ENCODE results near the gene SAPCD2. TPM values are rescaled to one million over a fixed set of nuclear protein-coding genes. Genes with fewer than 3 reads are reported as not detected.

Gene SAPCD2
- total RNA-seq, 4 donors from 2014 or later: 0.16 to 0.24 (median 0.17) TPM; not detected in 1

DNA sequence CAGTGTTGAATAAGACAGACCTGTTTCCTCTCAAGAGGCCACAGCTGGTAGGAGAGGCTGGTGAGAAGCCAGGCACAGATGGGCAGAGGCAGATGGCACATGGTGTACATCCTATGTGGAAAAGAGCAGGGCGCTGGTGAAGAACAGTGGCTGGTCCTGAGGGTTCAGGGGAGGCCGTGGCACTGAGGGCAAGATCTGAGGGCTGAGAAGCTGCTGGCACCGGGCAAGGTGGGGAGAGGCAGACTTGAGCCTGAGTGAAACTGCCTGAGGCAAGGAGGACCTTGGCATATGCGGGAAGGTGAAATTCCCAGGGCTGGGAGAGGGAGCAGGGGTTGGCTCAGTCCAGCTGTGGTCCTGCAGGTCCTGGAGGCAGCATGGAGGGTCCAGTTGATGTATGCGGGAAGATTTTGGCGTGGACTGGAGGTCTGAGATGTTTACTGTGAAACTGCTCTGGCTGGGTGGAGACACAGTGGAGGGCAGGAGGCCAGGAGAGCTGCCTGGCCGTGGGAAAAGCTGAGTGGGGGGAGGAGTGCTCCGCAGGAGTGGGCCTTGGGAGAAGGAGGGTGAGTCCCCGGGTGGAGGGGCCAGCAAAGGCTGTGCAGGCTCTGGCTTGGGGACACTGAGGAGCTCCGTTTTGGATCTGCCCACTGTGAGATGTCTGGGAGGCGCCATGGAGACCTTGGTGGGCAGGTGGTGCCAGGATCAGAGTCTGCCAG is 19.0 kb upstream of the SAPCD2 start:
- in situ Hi-C loops (cut with MboI; ENCODE audit: low sequenced_read_pairs in 4 of 4) (no loop called here), intact Hi-C loops (cut with DNase I; ENCODE audit: low total_unique reads) (loop anchor here (5.0 kb wide), 2 partner anchors 202 to 607 kb away; partner anchors contain the start of genes SEC16A and TRAF2)
- Histone ChIP-seq H3K27me3 (no peaks in the 10 kb centered on the region), H3K4me3 (no peak overlapping the region), H3K9me3 (no peaks in the 10 kb centered on the region), H3K36me3 (peaks cover 0 to 29% of the 10 kb centered on the region in 2 donors), H3K4me1 (peaks cover 18 to 21% of the 10 kb centered on the region in 2 donors), H3K27ac (no peak overlapping the region)
- DNase-seq (no peak), ATAC-seq (no peak)
- TF ChIP-seq CTCF (IDR thresholded peaks at IDR 0.05 in 4 of 5, conservative IDR thresholded peaks at IDR 0.05 in 1 of 5) (no peak), POLR2A (IDR thresholded peaks at IDR 0.05) (no peak)

DNA sequence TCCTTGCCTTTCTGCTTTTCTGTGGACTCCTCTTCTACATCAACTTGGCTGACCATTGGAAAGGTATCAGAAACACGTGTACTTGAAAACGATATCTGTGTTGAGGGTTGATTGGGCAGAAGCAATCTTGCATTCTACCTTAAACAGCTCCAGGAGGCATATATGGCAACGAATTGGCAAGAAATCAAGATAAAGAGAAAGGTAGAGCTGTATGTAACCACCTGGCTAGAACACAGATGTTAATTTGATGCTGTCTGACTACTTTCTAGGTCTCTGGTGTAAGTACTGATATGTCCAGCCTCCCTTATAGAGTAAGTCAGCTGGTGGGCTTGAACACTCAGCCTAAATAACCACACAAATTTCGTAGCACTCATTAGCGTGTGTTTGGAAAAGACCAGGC is 17.8 kb upstream of the SAPCD2 start:
- no peak overlapping the region for H3K4me3 ChIP-seq
- in situ Hi-C loops (cut with MboI; ENCODE audit: low sequenced_read_pairs in 4 of 4) (no loop called here), intact Hi-C loops (cut with DNase I; ENCODE audit: low total_unique reads) (loop anchor here (5.0 kb wide), 2 partner anchors 201 to 606 kb away; partner anchors contain the start of genes SEC16A and TRAF2)
- peaks cover 0 to 18% of the 10 kb centered on the region in 2 donors for H3K36me3 ChIP-seq
- peaks cover 18 to 21% of the 10 kb centered on the region in 2 donors for H3K4me1 ChIP-seq
- no peaks in the 10 kb centered on the region for H3K9me3 ChIP-seq
- no peaks in the 10 kb centered on the region for H3K27me3 ChIP-seq
- DNase-seq: no peak
- no peak for ATAC-seq
- no peak overlapping the region for H3K27ac ChIP-seq
- TF ChIP-seq CTCF (IDR thresholded peaks at IDR 0.05 in 4 of 5, conservative IDR thresholded peaks at IDR 0.05 in 1 of 5) (no peak), POLR2A (IDR thresholded peaks at IDR 0.05) (no peak)

DNA sequence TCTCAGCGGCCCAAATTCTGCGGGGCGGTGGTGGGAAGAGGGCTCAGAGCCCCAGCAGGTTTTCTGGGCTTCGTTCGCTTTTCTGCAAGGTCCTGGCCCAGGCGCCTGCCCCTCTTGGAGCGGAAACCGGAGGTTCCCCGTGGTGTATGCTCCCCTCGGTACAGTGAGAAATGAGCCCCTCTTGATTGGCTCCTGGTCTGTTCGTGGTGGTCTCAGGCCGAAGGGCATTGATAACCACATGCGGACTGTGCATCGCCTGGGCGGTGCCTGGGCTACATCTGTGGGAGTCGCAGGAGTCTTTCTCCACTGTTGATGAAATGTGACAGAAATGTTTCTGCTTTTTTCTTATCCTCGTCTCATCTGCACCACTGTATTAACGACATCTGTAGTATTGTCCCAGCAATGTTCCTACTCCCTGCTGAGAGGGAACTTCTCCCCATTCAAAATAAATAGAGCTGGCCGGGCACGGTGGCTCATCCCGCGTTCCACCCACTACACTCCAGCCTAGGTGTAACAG is 17.1 kb upstream of the SAPCD2 start:
- ATAC-seq (no peak), DNase-seq (no peak)
- no peaks in the 10 kb centered on the region for H3K9me3 ChIP-seq
- no peaks in the 10 kb centered on the region for H3K27me3 ChIP-seq
- peak overlapping the region; percentile 91 to 96 (median 92) for H3K27ac ChIP-seq
- in situ Hi-C loops (cut with MboI; ENCODE audit: low sequenced_read_pairs in 4 of 4): no loop called here
- H3K36me3 ChIP-seq: peaks cover 0 to 12% of the 10 kb centered on the region in 2 donors
- intact Hi-C loops (cut with DNase I; ENCODE audit: low total_unique reads): loop anchor here (2.0 to 5.0 kb wide), 3 partner anchors 27 to 605 kb away; partner anchors contain the start of genes DPP7, SEC16A and TRAF2
- TF ChIP-seq POLR2A (IDR thresholded peaks at IDR 0.05) (no peak), CTCF (IDR thresholded peaks at IDR 0.05 in 4 of 5, conservative IDR thresholded peaks at IDR 0.05 in 1 of 5) (no peak)
- peaks cover 18 to 21% of the 10 kb centered on the region in 2 donors for H3K4me1 ChIP-seq
- H3K4me3 ChIP-seq: peak overlapping the region; percentile 67 to 92 (median 78)

- H3K27me3 ChIP-seq: no peaks in the 10 kb centered on the region
- TF ChIP-seq POLR2A (IDR thresholded peaks at IDR 0.05) (peak; percentile 82 to 83), CTCF (IDR thresholded peaks at IDR 0.05 in 4 of 5, conservative IDR thresholded peaks at IDR 0.05 in 1 of 5) (peak in 1 of 5 experiments; percentile 23)
- H3K27ac ChIP-seq: peak within 1 kb of the TSS; percentile 91 to 96 (median 92)
- intact Hi-C loops (cut with DNase I; ENCODE audit: low total_unique reads) (loop anchor here (1.0 to 5.0 kb wide), 4 partner anchors 28 to 604 kb away; partner anchors contain the start of genes ANAPC2, DPP7, SEC16A and SSNA1), in situ Hi-C loops (cut with MboI; ENCODE audit: low sequenced_read_pairs in 4 of 4) (no loop called here)
- peaks cover 0 to 5% of the 10 kb centered on the region in 2 donors for H3K36me3 ChIP-seq
- H3K4me3 ChIP-seq: peak within 1 kb of the TSS; percentile 67 to 92 (median 78)
- peak; percentile 99 for DNase-seq
- ATAC-seq: peak; percentile 93 to 94
- H3K4me1 ChIP-seq: peaks cover 18 to 21% of the 10 kb centered on the region in 2 donors
- no peaks in the 10 kb centered on the region for H3K9me3 ChIP-seq
These were observed 16.4 kb upstream of the SAPCD2 start, which contains the start of gene MAN1B1 for GRCh38 chr9:137086531-137087408. TSS of gene MAN1B1 (plus strand) at chr9:137086985. CDS start at chr9:137087000, 15 bp downstream.

All from gastrocnemius medialis (tissue), 4 donors.